Transverse colon (tissue), 4 donors: ENCODE results near the gene ROBO1.

Experiments
- POLR2A ChIP-seq: fragments of 450-650 bp; IDR thresholded peaks from one replicate; pipeline ENCODE4 v1.6.1; 2016; ENCODE audit warnings: antibody characterized with exemption, mild to moderate bottlenecking, moderate library complexity
- POLR2AphosphoS5 ChIP-seq, 3 donors: sonication (generic); formaldehyde crosslinking; IDR thresholded peaks; one replicate each; pipeline ENCODE4 v1.6.1; 2016; ENCODE audit warnings: antibody characterized with exemption in 3 of 3
- TF ChIP-seq, protein P1 (sequence below), 5 experiments: fragments of 200-600 bp in 3 of 5; fragments of 450-650 bp in 2 of 5; sonication (generic) in 3 of 5; IDR thresholded peaks; 1 replicate in 2 of 5; 2 replicates in 3 of 5; pipeline ENCODE4 v1.5.1; 2016 to 2017; ENCODE audit warnings: antibody characterized with exemption in 5 of 5, inconsistent platforms in 3 of 5, mild to moderate bottlenecking in 2 of 5, moderate library complexity in 1 of 5

- TF ChIP-seq, protein P1, sequence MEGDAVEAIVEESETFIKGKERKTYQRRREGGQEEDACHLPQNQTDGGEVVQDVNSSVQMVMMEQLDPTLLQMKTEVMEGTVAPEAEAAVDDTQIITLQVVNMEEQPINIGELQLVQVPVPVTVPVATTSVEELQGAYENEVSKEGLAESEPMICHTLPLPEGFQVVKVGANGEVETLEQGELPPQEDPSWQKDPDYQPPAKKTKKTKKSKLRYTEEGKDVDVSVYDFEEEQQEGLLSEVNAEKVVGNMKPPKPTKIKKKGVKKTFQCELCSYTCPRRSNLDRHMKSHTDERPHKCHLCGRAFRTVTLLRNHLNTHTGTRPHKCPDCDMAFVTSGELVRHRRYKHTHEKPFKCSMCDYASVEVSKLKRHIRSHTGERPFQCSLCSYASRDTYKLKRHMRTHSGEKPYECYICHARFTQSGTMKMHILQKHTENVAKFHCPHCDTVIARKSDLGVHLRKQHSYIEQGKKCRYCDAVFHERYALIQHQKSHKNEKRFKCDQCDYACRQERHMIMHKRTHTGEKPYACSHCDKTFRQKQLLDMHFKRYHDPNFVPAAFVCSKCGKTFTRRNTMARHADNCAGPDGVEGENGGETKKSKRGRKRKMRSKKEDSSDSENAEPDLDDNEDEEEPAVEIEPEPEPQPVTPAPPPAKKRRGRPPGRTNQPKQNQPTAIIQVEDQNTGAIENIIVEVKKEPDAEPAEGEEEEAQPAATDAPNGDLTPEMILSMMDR (IDR thresholded peaks at IDR 0.05): no peak
- TF ChIP-seq POLR2A: no peak
- no peak for TF ChIP-seq POLR2AphosphoS5 (IDR thresholded peaks at IDR 0.05)
Observed at GRCh38 chr3:79690072-79690471, 77.7 kb downstream of the ROBO1 start.
